Activated T-cell treated with anti-CD3 and anti-CD28 coated beads, Interleukin-2, amount 50 U/mL, for 1 hour (primary cell): ENCODE measurements around the gene KCNJ15.
"Not testable (repeated sequence)": the region's sequence is repeated elsewhere in the genome, so short reads cannot be mapped to it uniquely, and the experiment has no call there.

Experiments used
- DNase-seq: peaks from one replicate; pipeline ENCODE4 v3.0.0-alpha.2; 2020

The KCNJ15 gene

GRCh38 chr21:38256599-38257302 lies at the start of gene KCNJ15:
KCNJ15 (plus strand) TSS chr21:38256991; CDS start chr21:38299262, 42,271 bp downstream.
- DNase-seq, result no peak

GRCh38 chr21:38208118-38208517 lies 48.7 kb upstream of the KCNJ15 start:
- DNase-seq, result no peak

GRCh38 chr21:38211321-38211720 lies 45.5 kb upstream of the KCNJ15 start:
- DNase-seq, result no peak

- DNase-seq, result no peak
Measured at GRCh38 chr21:38212706-38213105, 44.1 kb upstream of the KCNJ15 start.

GRCh38 chr21:38219049-38219628 lies 37.7 kb upstream of the KCNJ15 start:
- peak; percentile 43 for DNase-seq

GRCh38 chr21:38220270-38220737 lies 36.5 kb upstream of the KCNJ15 start:
- DNase-seq, result no peak

GRCh38 chr21:38221594-38221993 lies 35.2 kb upstream of the KCNJ15 start:
- DNase-seq, result no peak

- DNase-seq, result no peak
Measured at GRCh38 chr21:38223893-38224540, 32.8 kb upstream of the KCNJ15 start.

GRCh38 chr21:38227401-38227800 lies 29.4 kb upstream of the KCNJ15 start:
- DNase-seq, result no peak

GRCh38 chr21:38228115-38228514 lies 28.7 kb upstream of the KCNJ15 start:
- DNase-seq, result no peak

GRCh38 chr21:38228537-38228936 lies 28.3 kb upstream of the KCNJ15 start:
- DNase-seq, result no peak

GRCh38 chr21:38229260-38229877 lies 27.4 kb upstream of the KCNJ15 start:
- no peak for DNase-seq

GRCh38 chr21:38234395-38235142 lies 22.2 kb upstream of the KCNJ15 start:
- DNase-seq, result no peak

GRCh38 chr21:38235251-38235650 lies 21.5 kb upstream of the KCNJ15 start:
- not testable (repeated sequence) for DNase-seq

GRCh38 chr21:38236232-38236631 lies 20.6 kb upstream of the KCNJ15 start:
- no peak for DNase-seq

GRCh38 chr21:38239672-38240071 lies 17.1 kb upstream of the KCNJ15 start:
- DNase-seq, result no peak

- no peak for DNase-seq
Measured at GRCh38 chr21:38240129-38240528, 16.7 kb upstream of the KCNJ15 start.

GRCh38 chr21:38241029-38241740 lies 15.6 kb upstream of the KCNJ15 start:
- no peak for DNase-seq

GRCh38 chr21:38242061-38242460 lies 14.7 kb upstream of the KCNJ15 start:
- no peak for DNase-seq

GRCh38 chr21:38243732-38244406 lies 12.9 kb upstream of the KCNJ15 start:
- no peak for DNase-seq

GRCh38 chr21:38244407-38244787 lies 12.4 kb upstream of the KCNJ15 start:
- DNase-seq, result peak; percentile 20
